ENCODE data around the gene FCHO2. TPM values are rescaled to one million over a fixed set of nuclear protein-coding genes. Genes with fewer than 3 reads are reported as not detected.

The FCHO2 gene
- total RNA-seq, 1 experiment from 2014 or later = 5.8 TPM

GRCh38 chr5:73094415-73094814, 138.6 kb downstream of the FCHO2 start:
- peaks cover 15% of the 10 kb centered on the region in 2 experiments for H3K9me3 Mint-ChIP-seq
- Histone ChIP-seq H4K91ac (ENCODE audit: insufficient read length, low read depth, low read length) (no peak overlapping the region), H3K4me2 (ENCODE audit: insufficient read depth, insufficient read length, low read length) (no peak overlapping the region), H2AFZ (ENCODE audit: low read length) (no peak overlapping the region), H2BK15ac (ENCODE audit: low read depth, low read length) (no peak overlapping the region), H2BK12ac (ENCODE audit: insufficient read length, low read depth, low read length) (no peak overlapping the region), H3T11ph (ENCODE audit: low read length) (no peak overlapping the region), H3K56ac (ENCODE audit: insufficient read length, low read depth, low read length) (no peak overlapping the region), H3K18ac (ENCODE audit: insufficient read length, low read depth, low read length) (no peak overlapping the region), H3K27ac (ENCODE audit: insufficient read length, low read depth, low read length) (no peak overlapping the region), H3K23me2 (ENCODE audit: insufficient read length, low read depth, low read length, poor library complexity, severe bottlenecking) (no peaks in the 10 kb centered on the region), H4K20me1 (ENCODE audit: control insufficient read depth, insufficient read depth, insufficient read length) (no peaks in the 10 kb centered on the region), H3K23ac (ENCODE audit: insufficient read length, low read depth, low read length) (no peak overlapping the region), H3K14ac (ENCODE audit: insufficient read depth, low read length) (no peak overlapping the region), H4K5ac (ENCODE audit: insufficient read length, low read depth, low read length) (no peak overlapping the region), H2BK5ac (ENCODE audit: insufficient read length, low read length) (no peak overlapping the region), H3K79me1 (ENCODE audit: insufficient read depth, low read depth, low read length, poor library complexity, severe bottlenecking) (no peaks in the 10 kb centered on the region), H3K9ac (ENCODE audit: extremely low read depth, insufficient read length, low read length) (no peak overlapping the region), H2BK120ac (ENCODE audit: low read depth, low read length, poor library complexity, severe bottlenecking) (no peak overlapping the region), H2BK20ac (ENCODE audit: low read depth, low read length, poor library complexity, severe bottlenecking) (no peak overlapping the region), H3K4ac (ENCODE audit: low read depth, low read length) (no peak overlapping the region), H3K27me3 (ENCODE audit: insufficient read depth, low read length) (no peaks in the 10 kb centered on the region), H3K9me3 (ENCODE audit: control insufficient read depth, low read depth, low read length) (no peaks in the 10 kb centered on the region), H2AK5ac (ENCODE audit: insufficient read length, low read length) (no peak overlapping the region), H3K79me2 (ENCODE audit: insufficient read depth, low read length) (no peaks in the 10 kb centered on the region), H3K4me1 (ENCODE audit: insufficient read depth, low read length) (no peaks in the 10 kb centered on the region), H4K8ac (replicated peaks; ENCODE audit: insufficient read length, low read depth, low read length) (no peak overlapping the region)
- H3K4me3 Mint-ChIP-seq = no peak overlapping the region
- no peak for DNase-seq
- no peak overlapping the region for H3K27ac Mint-ChIP-seq
- H3K27me3 Mint-ChIP-seq (ENCODE audit: low read depth) = no peaks in the 10 kb centered on the region
- H3K36me3 Mint-ChIP-seq (ENCODE audit: insufficient read depth in 1 of 3, low read depth in 3 of 3) = peaks cover 0 to 10% (median 0%) of the 10 kb centered on the region in 3 experiments; a peak in 2 of 7 replicates
- no CpG with 5 or more reads among the region's 1 CpG for WGBS (ENCODE audit: extremely low coverage, insufficient read length, low lambda C conversion rate)
- no peaks in the 10 kb centered on the region for H3K4me1 Mint-ChIP-seq
- TF ChIP-seq CTCF (conservative IDR thresholded peaks at IDR 0.05) = no peak
